ENCODE results near the gene INSC. TPM values are rescaled to one million over a fixed set of nuclear protein-coding genes. Genes with fewer than 3 reads are reported as not detected.

Gene INSC
- total and polyA plus RNA-seq, 2 of the 8 experiments (the other 6 are each of a cell fraction or from before 2014, with no cell fraction given), result 0.58 to 0.59 TPM

GRCh38 chr11:15208378-15209222 lies 93.9 kb downstream of the INSC start (continued):
- TF ChIP-seq RBBP5 (IDR thresholded peaks at IDR 0.05; ENCODE audit: borderline replicate concordance, low read depth, low read length) (no peak), TBP (IDR thresholded peaks at IDR 0.05; ENCODE audit: low read depth, low read length) (peak; percentile 81), RNF2 (IDR thresholded peaks at IDR 0.05; ENCODE audit: borderline replicate concordance, low read depth, low read length, missing control alignments, poor library complexity, severe bottlenecking) (no peak), EP300 (IDR thresholded peaks at IDR 0.05; ENCODE audit: borderline replicate concordance in 1 of 2, low read depth in 2 of 2, low read length in 2 of 2) (no peak), TEAD4 (IDR thresholded peaks at IDR 0.05; ENCODE audit: low read depth, low read length) (no peak), TCF12 (IDR thresholded peaks at IDR 0.05; ENCODE audit: low read depth, low read length) (no peak), CBX8 (IDR thresholded peaks at IDR 0.05; ENCODE audit: borderline replicate concordance, low read depth, low read length) (no peak), BRCA1 (IDR thresholded peaks at IDR 0.05; ENCODE audit: low read depth, low read length) (no peak), HDAC2 (IDR thresholded peaks at IDR 0.05; ENCODE audit: borderline replicate concordance in 1 of 2, low read depth in 2 of 2, low read length in 2 of 2) (no peak), TAF1 (IDR thresholded peaks at IDR 0.05; ENCODE audit: low read depth, low read length) (no peak), NANOG (IDR thresholded peaks at IDR 0.05; ENCODE audit: insufficient read depth, low read depth, low read length, poor library complexity, severe bottlenecking) (no peak), RFX5 (IDR thresholded peaks at IDR 0.05; ENCODE audit: borderline replicate concordance, low read depth, low read length) (no peak), EGR1 (IDR thresholded peaks at IDR 0.05; ENCODE audit: borderline replicate concordance, low read depth, low read length) (no peak), SIN3A (conservative IDR thresholded peaks at IDR 0.05 in 1 of 2, IDR thresholded peaks at IDR 0.05 in 1 of 2; ENCODE audit: low read depth in 1 of 2, low read length in 2 of 2) (no peak)
- TF ChIP-seq, protein P1, sequence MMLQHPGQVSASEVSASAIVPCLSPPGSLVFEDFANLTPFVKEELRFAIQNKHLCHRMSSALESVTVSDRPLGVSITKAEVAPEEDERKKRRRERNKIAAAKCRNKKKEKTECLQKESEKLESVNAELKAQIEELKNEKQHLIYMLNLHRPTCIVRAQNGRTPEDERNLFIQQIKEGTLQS (IDR thresholded peaks at IDR 0.05; ENCODE audit: insufficient read depth, low read depth, low read length), result no peak
- TF ChIP-seq, protein P2, sequence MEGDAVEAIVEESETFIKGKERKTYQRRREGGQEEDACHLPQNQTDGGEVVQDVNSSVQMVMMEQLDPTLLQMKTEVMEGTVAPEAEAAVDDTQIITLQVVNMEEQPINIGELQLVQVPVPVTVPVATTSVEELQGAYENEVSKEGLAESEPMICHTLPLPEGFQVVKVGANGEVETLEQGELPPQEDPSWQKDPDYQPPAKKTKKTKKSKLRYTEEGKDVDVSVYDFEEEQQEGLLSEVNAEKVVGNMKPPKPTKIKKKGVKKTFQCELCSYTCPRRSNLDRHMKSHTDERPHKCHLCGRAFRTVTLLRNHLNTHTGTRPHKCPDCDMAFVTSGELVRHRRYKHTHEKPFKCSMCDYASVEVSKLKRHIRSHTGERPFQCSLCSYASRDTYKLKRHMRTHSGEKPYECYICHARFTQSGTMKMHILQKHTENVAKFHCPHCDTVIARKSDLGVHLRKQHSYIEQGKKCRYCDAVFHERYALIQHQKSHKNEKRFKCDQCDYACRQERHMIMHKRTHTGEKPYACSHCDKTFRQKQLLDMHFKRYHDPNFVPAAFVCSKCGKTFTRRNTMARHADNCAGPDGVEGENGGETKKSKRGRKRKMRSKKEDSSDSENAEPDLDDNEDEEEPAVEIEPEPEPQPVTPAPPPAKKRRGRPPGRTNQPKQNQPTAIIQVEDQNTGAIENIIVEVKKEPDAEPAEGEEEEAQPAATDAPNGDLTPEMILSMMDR (IDR thresholded peaks at IDR 0.05; ENCODE audit: control extremely low read depth in 1 of 3, insufficient read depth in 1 of 3, low read depth in 1 of 3, low read length in 3 of 3), result peak; percentile 95 to 97 (median 95)
- TF ChIP-seq, protein P3, sequence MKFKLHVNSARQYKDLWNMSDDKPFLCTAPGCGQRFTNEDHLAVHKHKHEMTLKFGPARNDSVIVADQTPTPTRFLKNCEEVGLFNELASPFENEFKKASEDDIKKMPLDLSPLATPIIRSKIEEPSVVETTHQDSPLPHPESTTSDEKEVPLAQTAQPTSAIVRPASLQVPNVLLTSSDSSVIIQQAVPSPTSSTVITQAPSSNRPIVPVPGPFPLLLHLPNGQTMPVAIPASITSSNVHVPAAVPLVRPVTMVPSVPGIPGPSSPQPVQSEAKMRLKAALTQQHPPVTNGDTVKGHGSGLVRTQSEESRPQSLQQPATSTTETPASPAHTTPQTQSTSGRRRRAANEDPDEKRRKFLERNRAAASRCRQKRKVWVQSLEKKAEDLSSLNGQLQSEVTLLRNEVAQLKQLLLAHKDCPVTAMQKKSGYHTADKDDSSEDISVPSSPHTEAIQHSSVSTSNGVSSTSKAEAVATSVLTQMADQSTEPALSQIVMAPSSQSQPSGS (IDR thresholded peaks at IDR 0.05; ENCODE audit: low read length), result no peak
